CD4-positive, CD25-positive, alpha-beta regulatory T cell (primary cell): ENCODE data around the gene TMEM232. TPM values are rescaled to one million over a fixed set of nuclear protein-coding genes. Genes with fewer than 3 reads are reported as not detected.
"Not testable (repeated sequence)": the region's sequence is repeated elsewhere in the genome, so short reads cannot be mapped to it uniquely, and the experiment has no call there.

ENCODE experiments used
- ATAC-seq, 2 donors: fragments of 150-1000 bp; cut with Tn5 transposase; one replicate each; pipeline ENCODE4 v1.10.0; 2021; ENCODE audit warnings: low read depth in 2 of 2, moderate number of reproducible peaks in 2 of 2, moderate library complexity in 1 of 2
- DNase-seq, 3 donors: peaks; one replicate each; pipeline versions ENCODE4 v3.0.0 to v3.0.0-alpha.2; 2012 to 2022; ENCODE audit warnings: mixed read lengths in 1 of 3
- H3K27ac ChIP-seq: one replicate; pipeline ENCODE4 v1.7.0; 2013; ENCODE audit warnings: mild to moderate bottlenecking, low read length; ENCODE audit not compliant: insufficient read depth, poor library complexity, severe bottlenecking
- H3K27me3 ChIP-seq: one replicate; pipeline ENCODE4 v1.7.0; 2013; ENCODE audit warnings: low read length; ENCODE audit not compliant: control insufficient read depth, insufficient read depth
- H3K36me3 ChIP-seq: one replicate; pipeline ENCODE4 v1.7.0; 2013; ENCODE audit warnings: mild to moderate bottlenecking, low read length, moderate library complexity; ENCODE audit not compliant: control insufficient read depth, insufficient read depth
- H3K4me1 ChIP-seq: 2 replicates; pipeline ENCODE4 v1.7.0; 2013; ENCODE audit warnings: mild to moderate bottlenecking, low read length; ENCODE audit not compliant: insufficient read depth, control insufficient read depth, poor library complexity, severe bottlenecking
- H3K4me3 ChIP-seq: one replicate; pipeline ENCODE4 v1.7.0; 2013; ENCODE audit warnings: low read depth, mild to moderate bottlenecking, low read length, moderate library complexity
- H3K9me3 ChIP-seq, 2 experiments: 1 replicate in 1 of 2; 2 replicates in 1 of 2; pipeline ENCODE4 v1.7.0; 2013; ENCODE audit warnings: low read length in 2 of 2, mild to moderate bottlenecking in 1 of 2, moderate library complexity in 1 of 2; ENCODE audit not compliant: control insufficient read depth in 2 of 2
- H3K27ac Mint-ChIP-seq, 3 donors: one replicate each; pipeline ENCODE4 v1.8.0; 2020 to 2022; ENCODE audit warnings: mild to moderate bottlenecking in 3 of 3, mixed read lengths in 3 of 3, moderate library complexity in 2 of 3
- H3K27me3 Mint-ChIP-seq: one replicate; pipeline ENCODE4 v1.8.0; 2022; ENCODE audit warnings: mild to moderate bottlenecking, mixed read lengths
- H3K36me3 Mint-ChIP-seq: one replicate; pipeline ENCODE4 v1.8.0; 2020; ENCODE audit warnings: mixed read lengths
- H3K4me1 Mint-ChIP-seq, 4 donors: one replicate each; pipeline ENCODE4 v1.8.0; 2020 to 2022; ENCODE audit warnings: mixed read lengths in 4 of 4, mild to moderate bottlenecking in 1 of 4
- H3K4me3 Mint-ChIP-seq, 4 donors: one replicate each; pipeline ENCODE4 v1.8.0; 2020 to 2022; ENCODE audit warnings: mild to moderate bottlenecking in 4 of 4, mixed read lengths in 4 of 4, moderate library complexity in 3 of 4
- H3K9me3 Mint-ChIP-seq, 7 donors: one replicate each; pipeline ENCODE4 v1.8.0; 2020 to 2022; ENCODE audit warnings: mixed read lengths in 7 of 7, mild to moderate bottlenecking in 3 of 7, moderate library complexity in 2 of 7
- polyA plus RNA-seq, 4 donors: library from polyadenylated mRNA; unstranded; fragments of 300-500 nt; fragmentation: Illumina TruSeq; gene quantifications; one replicate each; pipeline ENCODE4 v1.2.3, GENCODE V29; 2021
- total RNA-seq: library from RNA; stranded (reverse); gene quantifications from one replicate; pipeline ENCODE4 v1.2.3, GENCODE V29; 2022

The TMEM232 gene
- total and polyA plus RNA-seq, 5 donors from 2014 or later = 1.0 to 2.1 (median 1.9) TPM; not detected in 2

GRCh38 chr5:110681109-110681508 is 45.4 kb downstream of the TMEM232 start:
- Mint-ChIP-seq H3K9me3 (peaks cover 0 to 3% (median 0%) of the 10 kb centered on the region in 7 donors), H3K4me1 (peaks cover 0 to 1% (median under 1%) of the 10 kb centered on the region in 4 donors), H3K27ac (no peak overlapping the region), H3K36me3 (no peaks in the 10 kb centered on the region), H3K4me3 (no peak overlapping the region), H3K27me3 (no peaks in the 10 kb centered on the region)
- Histone ChIP-seq H3K27me3 (no peaks in the 10 kb centered on the region), H3K4me1 (no peaks in the 10 kb centered on the region), H3K27ac (no peak overlapping the region), H3K9me3 (peaks cover 0 to 1% of the 10 kb centered on the region in 2 experiments), H3K4me3 (no peak overlapping the region), H3K36me3 (no peaks in the 10 kb centered on the region)
- DNase-seq (no peak), ATAC-seq (no peak)

- H3K27me3 ChIP-seq, ATAC-seq, H3K4me3 Mint-ChIP-seq, H3K4me3 ChIP-seq, H3K9me3 ChIP-seq, H3K4me1 ChIP-seq, H3K27ac ChIP-seq, H3K27ac Mint-ChIP-seq, H3K9me3 Mint-ChIP-seq, DNase-seq, H3K4me1 Mint-ChIP-seq, H3K27me3 Mint-ChIP-seq, H3K36me3 ChIP-seq, H3K36me3 Mint-ChIP-seq: not testable (repeated sequence)
Observed at GRCh38 chr5:110676554-110676953, 49.9 kb downstream of the TMEM232 start.

GRCh38 chr5:110665184-110665726 is 61.2 kb downstream of the TMEM232 start:
- Mint-ChIP-seq H3K4me1 (no peaks in the 10 kb centered on the region), H3K4me3 (no peak overlapping the region), H3K36me3 (no peaks in the 10 kb centered on the region), H3K27me3 (no peaks in the 10 kb centered on the region), H3K27ac (peak overlapping the region in 1 of 3 donors; percentile 57), H3K9me3 (no peaks in the 10 kb centered on the region)
- Histone ChIP-seq H3K27ac (no peak overlapping the region), H3K9me3 (no peaks in the 10 kb centered on the region), H3K4me3 (no peak overlapping the region), H3K4me1 (no peaks in the 10 kb centered on the region), H3K36me3 (no peaks in the 10 kb centered on the region), H3K27me3 (no peaks in the 10 kb centered on the region)
- DNase-seq (no peak), ATAC-seq (no peak)

- H3K9me3 Mint-ChIP-seq = no peaks in the 10 kb centered on the region
- Histone ChIP-seq H3K27me3 (no peaks in the 10 kb centered on the region), H3K4me1 (no peaks in the 10 kb centered on the region), H3K4me3 (no peak overlapping the region), H3K9me3 (no peaks in the 10 kb centered on the region), H3K27ac (no peak overlapping the region), H3K36me3 (no peaks in the 10 kb centered on the region)
- H3K4me3 Mint-ChIP-seq = no peak overlapping the region
- no peaks in the 10 kb centered on the region for H3K4me1 Mint-ChIP-seq
- DNase-seq = no peak
- no peaks in the 10 kb centered on the region for H3K27me3 Mint-ChIP-seq
- H3K27ac Mint-ChIP-seq = no peak overlapping the region
- no peaks in the 10 kb centered on the region for H3K36me3 Mint-ChIP-seq
- no peak for ATAC-seq
Observed at GRCh38 chr5:110663525-110663924, 62.9 kb downstream of the TMEM232 start.

GRCh38 chr5:110658006-110658405 is 68.5 kb downstream of the TMEM232 start:
- Mint-ChIP-seq H3K27me3 (no peaks in the 10 kb centered on the region), H3K9me3 (peaks cover 0 to 4% (median 0%) of the 10 kb centered on the region in 7 donors), H3K4me3 (no peak overlapping the region), H3K36me3 (no peaks in the 10 kb centered on the region), H3K4me1 (no peaks in the 10 kb centered on the region), H3K27ac (no peak overlapping the region)
- Histone ChIP-seq H3K27ac (no peak overlapping the region), H3K4me1 (no peaks in the 10 kb centered on the region), H3K4me3 (no peak overlapping the region), H3K27me3 (no peaks in the 10 kb centered on the region), H3K36me3 (no peaks in the 10 kb centered on the region), H3K9me3 (no peaks in the 10 kb centered on the region)
- DNase-seq = no peak
- ATAC-seq = no peak

- H3K27ac Mint-ChIP-seq = no peak overlapping the region
- Histone ChIP-seq H3K27ac (no peak overlapping the region), H3K36me3 (no peaks in the 10 kb centered on the region), H3K27me3 (no peaks in the 10 kb centered on the region), H3K4me3 (no peak overlapping the region), H3K4me1 (no peaks in the 10 kb centered on the region), H3K9me3 (no peaks in the 10 kb centered on the region)
- no peak overlapping the region for H3K4me3 Mint-ChIP-seq
- H3K36me3 Mint-ChIP-seq = no peaks in the 10 kb centered on the region
- DNase-seq (no peak), ATAC-seq (no peak)
- H3K4me1 Mint-ChIP-seq = no peaks in the 10 kb centered on the region
- no peaks in the 10 kb centered on the region for H3K27me3 Mint-ChIP-seq
- peaks cover 0 to 4% (median 0%) of the 10 kb centered on the region in 7 donors for H3K9me3 Mint-ChIP-seq
Observed at GRCh38 chr5:110653231-110653970, 73.1 kb downstream of the TMEM232 start.

- H3K27ac Mint-ChIP-seq = no peak overlapping the region
- no peaks in the 10 kb centered on the region for H3K27me3 ChIP-seq
- DNase-seq (no peak), ATAC-seq (no peak)
- H3K36me3 Mint-ChIP-seq = no peaks in the 10 kb centered on the region
- H3K9me3 Mint-ChIP-seq = peaks cover 0 to 4% (median 0%) of the 10 kb centered on the region in 7 donors
- H3K27ac ChIP-seq = no peak overlapping the region
- H3K9me3 ChIP-seq = no peaks in the 10 kb centered on the region
- H3K36me3 ChIP-seq = no peaks in the 10 kb centered on the region
- H3K4me1 ChIP-seq = no peaks in the 10 kb centered on the region
- H3K27me3 Mint-ChIP-seq = no peaks in the 10 kb centered on the region
- no peak overlapping the region for H3K4me3 Mint-ChIP-seq
- H3K4me1 Mint-ChIP-seq = no peaks in the 10 kb centered on the region
- H3K4me3 ChIP-seq = no peak overlapping the region
Observed at GRCh38 chr5:110651507-110651906, 75.0 kb downstream of the TMEM232 start.

GRCh38 chr5:110644357-110644756 is 82.1 kb downstream of the TMEM232 start:
- peaks cover 0 to under 1% (median 0%) of the 10 kb centered on the region in 4 donors for H3K4me1 Mint-ChIP-seq
- Histone ChIP-seq H3K27me3 (no peaks in the 10 kb centered on the region), H3K4me1 (no peaks in the 10 kb centered on the region), H3K4me3 (no peak overlapping the region), H3K27ac (no peak overlapping the region), H3K36me3 (no peaks in the 10 kb centered on the region), H3K9me3 (no peaks in the 10 kb centered on the region)
- no peak overlapping the region for H3K4me3 Mint-ChIP-seq
- no peaks in the 10 kb centered on the region for H3K27me3 Mint-ChIP-seq
- ATAC-seq (no peak), DNase-seq (no peak)
- H3K36me3 Mint-ChIP-seq = no peaks in the 10 kb centered on the region
- peaks cover 0 to 9% (median 0%) of the 10 kb centered on the region in 7 donors for H3K9me3 Mint-ChIP-seq
- no peak overlapping the region for H3K27ac Mint-ChIP-seq
